Activated T-cell treated with anti-CD3 and anti-CD28 coated beads for 24 hours (primary cell): ENCODE measurements around the gene VWA3B.
"Not testable (repeated sequence)": the region's sequence is repeated elsewhere in the genome, so short reads cannot be mapped to it uniquely, and the experiment has no call there.

Experiments used
- DNase-seq: peaks from one replicate; pipeline ENCODE4 v3.0.0-alpha.2; 2020; ENCODE audit warnings: low read depth

Gene VWA3B

GRCh38 chr2:98085649-98086048, 1.3 kb upstream of the VWA3B start:
- no peak for DNase-seq

- DNase-seq = no peak
These were observed 567 bp downstream of the VWA3B start for GRCh38 chr2:98087447-98088020.

GRCh38 chr2:98088261-98088660, 1.3 kb downstream of the VWA3B start:
- DNase-seq = no peak

GRCh38 chr2:98089941-98090340, 3.0 kb downstream of the VWA3B start:
- DNase-seq = no peak

GRCh38 chr2:98090951-98091350, 4.0 kb downstream of the VWA3B start:
- no peak for DNase-seq

- DNase-seq = no peak
These were observed 4.8 kb downstream of the VWA3B start for GRCh38 chr2:98091738-98092137.

GRCh38 chr2:98093146-98093545, 6.2 kb downstream of the VWA3B start:
- DNase-seq = no peak

GRCh38 chr2:98093611-98094010, 6.6 kb downstream of the VWA3B start:
- DNase-seq = no peak

- no peak for DNase-seq
These were observed 13.2 kb downstream of the VWA3B start for GRCh38 chr2:98099939-98100743.

GRCh38 chr2:98102315-98102714, 15.3 kb downstream of the VWA3B start:
- not testable (repeated sequence) for DNase-seq

GRCh38 chr2:98102878-98103277, 15.9 kb downstream of the VWA3B start:
- DNase-seq = no peak

- no peak for DNase-seq
These were observed 21.1 kb downstream of the VWA3B start for GRCh38 chr2:98108110-98108509.

- no peak for DNase-seq
These were observed 23.8 kb downstream of the VWA3B start for GRCh38 chr2:98110741-98111140.

- DNase-seq = no peak
These were observed 27.8 kb downstream of the VWA3B start for GRCh38 chr2:98114643-98115330.

- DNase-seq = no peak
These were observed 31.2 kb downstream of the VWA3B start for GRCh38 chr2:98118161-98118560.

- no peak for DNase-seq
These were observed 31.9 kb downstream of the VWA3B start for GRCh38 chr2:98118852-98119251.

- no peak for DNase-seq
These were observed 34.2 kb downstream of the VWA3B start for GRCh38 chr2:98121149-98121548.

- no peak for DNase-seq
These were observed 35.6 kb downstream of the VWA3B start for GRCh38 chr2:98122524-98122923.

- no peak for DNase-seq
These were observed 36.3 kb downstream of the VWA3B start for GRCh38 chr2:98123286-98123685.

GRCh38 chr2:98126061-98126460, 39.1 kb downstream of the VWA3B start:
- no peak for DNase-seq

GRCh38 chr2:98127229-98127989, 40.4 kb downstream of the VWA3B start:
- DNase-seq = no peak

GRCh38 chr2:98128556-98129109, 41.7 kb downstream of the VWA3B start:
- no peak for DNase-seq
